HCT116 (cell line): ENCODE data around the gene PLD1.

ENCODE experiments used
- EZH2 ChIP-seq: fragments of 200-600 bp; sonication (generic); IDR thresholded peaks from 2 replicates; pipeline ENCODE4 v1.6.1; 2017; ENCODE audit warnings: antibody characterized with exemption, mixed run types
- EZH2phosphoT487 ChIP-seq: fragments of 200-600 bp; IDR thresholded peaks from 2 replicates; pipeline ENCODE4 v1.6.1; 2018; ENCODE audit warnings: antibody characterized with exemption, borderline replicate concordance
- POLR2A ChIP-seq: IDR thresholded peaks from 2 replicates; pipeline ENCODE4 v1.7.0; 2011; ENCODE audit warnings: borderline replicate concordance; ENCODE audit not compliant: insufficient read depth, insufficient read length; ENCODE audit errors: extremely low read depth
- POLR2AphosphoS5 ChIP-seq: IDR thresholded peaks from 2 replicates; pipeline ENCODE4 v1.6.1; 2011; ENCODE audit warnings: mild to moderate bottlenecking, low read depth, low read length, moderate library complexity
- RAD21 ChIP-seq: IDR thresholded peaks from 2 replicates; pipeline ENCODE4 v1.6.1; 2012; ENCODE audit warnings: low read depth, mild to moderate bottlenecking
- ZNF274 ChIP-seq: fragments of 200-500 bp; sonication (Bioruptor generic); IDR thresholded peaks from 2 replicates; pipeline ENCODE4 v1.6.1; 2014; ENCODE audit warnings: mild to moderate bottlenecking, low read depth, low read length, inconsistent platforms
- TF ChIP-seq, protein P1 (sequence below), 3 experiments: fragments of 200-600 bp in 1 of 3; sonication (generic) in 1 of 3; IDR thresholded peaks in 2 of 3; conservative IDR thresholded peaks in 1 of 3; 2 replicates each; pipeline ENCODE4 v1.5.1; 2012 to 2017; ENCODE audit warnings: low read depth in 2 of 3, low read length in 2 of 3, antibody characterized with exemption in 1 of 3, borderline replicate concordance in 1 of 3, control low read depth in 1 of 3, mild to moderate bottlenecking in 1 of 3, mixed read lengths in 1 of 3, mixed run types in 1 of 3, moderate library complexity in 1 of 3; ENCODE audit not compliant: insufficient read depth in 1 of 3
- TF ChIP-seq, protein P2 (sequence below): IDR thresholded peaks from 2 replicates; pipeline ENCODE4 v1.6.1; 2012

DNA sequence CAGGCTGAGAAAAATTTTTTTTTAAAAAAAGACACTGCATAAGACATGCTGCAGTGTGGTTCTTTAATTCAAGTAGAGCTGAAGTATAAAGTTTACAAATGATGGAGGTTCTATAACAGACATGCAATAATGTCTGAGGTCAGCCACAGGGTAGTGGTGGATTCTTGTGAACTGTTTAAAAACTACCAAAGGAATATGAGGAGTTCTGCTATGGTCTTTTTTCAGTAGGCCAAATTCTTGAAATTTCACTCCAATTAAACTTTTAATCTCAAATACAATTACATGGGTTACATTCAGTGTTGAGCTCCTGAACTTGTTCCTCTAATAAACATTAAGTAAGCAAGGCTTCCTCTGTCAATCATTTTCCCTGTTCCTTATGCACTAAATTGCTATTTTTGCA is 122.7 kb downstream of the PLD1 start:
- TF ChIP-seq POLR2AphosphoS5 (no peak), EZH2phosphoT487 (no peak), EZH2 (no peak), ZNF274 (no peak), RAD21 (no peak), POLR2A (no peak)
- TF ChIP-seq, protein P1, sequence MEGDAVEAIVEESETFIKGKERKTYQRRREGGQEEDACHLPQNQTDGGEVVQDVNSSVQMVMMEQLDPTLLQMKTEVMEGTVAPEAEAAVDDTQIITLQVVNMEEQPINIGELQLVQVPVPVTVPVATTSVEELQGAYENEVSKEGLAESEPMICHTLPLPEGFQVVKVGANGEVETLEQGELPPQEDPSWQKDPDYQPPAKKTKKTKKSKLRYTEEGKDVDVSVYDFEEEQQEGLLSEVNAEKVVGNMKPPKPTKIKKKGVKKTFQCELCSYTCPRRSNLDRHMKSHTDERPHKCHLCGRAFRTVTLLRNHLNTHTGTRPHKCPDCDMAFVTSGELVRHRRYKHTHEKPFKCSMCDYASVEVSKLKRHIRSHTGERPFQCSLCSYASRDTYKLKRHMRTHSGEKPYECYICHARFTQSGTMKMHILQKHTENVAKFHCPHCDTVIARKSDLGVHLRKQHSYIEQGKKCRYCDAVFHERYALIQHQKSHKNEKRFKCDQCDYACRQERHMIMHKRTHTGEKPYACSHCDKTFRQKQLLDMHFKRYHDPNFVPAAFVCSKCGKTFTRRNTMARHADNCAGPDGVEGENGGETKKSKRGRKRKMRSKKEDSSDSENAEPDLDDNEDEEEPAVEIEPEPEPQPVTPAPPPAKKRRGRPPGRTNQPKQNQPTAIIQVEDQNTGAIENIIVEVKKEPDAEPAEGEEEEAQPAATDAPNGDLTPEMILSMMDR (IDR thresholded peaks at IDR 0.05 in 2 of 3, conservative IDR thresholded peaks at IDR 0.05 in 1 of 3; ENCODE audit: borderline replicate concordance in 1 of 3, insufficient read depth in 1 of 3, low read depth in 2 of 3, low read length in 2 of 3): no peak
- TF ChIP-seq, protein P2, sequence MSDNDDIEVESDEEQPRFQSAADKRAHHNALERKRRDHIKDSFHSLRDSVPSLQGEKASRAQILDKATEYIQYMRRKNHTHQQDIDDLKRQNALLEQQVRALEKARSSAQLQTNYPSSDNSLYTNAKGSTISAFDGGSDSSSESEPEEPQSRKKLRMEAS: no peak
